ENCODE measurements around the gene NHLRC1.

DNA sequence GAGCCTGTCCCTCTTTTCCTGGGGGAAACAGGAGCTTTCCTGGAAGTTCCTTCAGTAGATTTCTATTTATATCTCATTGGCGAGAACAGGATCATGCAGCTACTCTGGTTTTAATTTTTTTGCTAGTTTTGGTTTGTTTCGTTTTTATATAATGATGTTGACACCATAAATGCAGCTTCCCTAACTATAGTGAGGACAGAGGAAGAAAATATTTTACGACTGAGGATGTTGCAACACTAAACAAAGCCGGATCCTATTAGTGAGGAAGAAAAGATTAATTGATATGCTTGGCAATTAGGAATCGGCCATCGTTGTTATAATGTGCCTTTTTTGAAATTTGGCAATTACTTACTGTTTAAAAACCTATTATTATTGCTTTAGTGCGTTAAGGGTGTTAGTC lies 49.4 kb upstream of the NHLRC1 start:
- TF ChIP-seq, protein P1, sequence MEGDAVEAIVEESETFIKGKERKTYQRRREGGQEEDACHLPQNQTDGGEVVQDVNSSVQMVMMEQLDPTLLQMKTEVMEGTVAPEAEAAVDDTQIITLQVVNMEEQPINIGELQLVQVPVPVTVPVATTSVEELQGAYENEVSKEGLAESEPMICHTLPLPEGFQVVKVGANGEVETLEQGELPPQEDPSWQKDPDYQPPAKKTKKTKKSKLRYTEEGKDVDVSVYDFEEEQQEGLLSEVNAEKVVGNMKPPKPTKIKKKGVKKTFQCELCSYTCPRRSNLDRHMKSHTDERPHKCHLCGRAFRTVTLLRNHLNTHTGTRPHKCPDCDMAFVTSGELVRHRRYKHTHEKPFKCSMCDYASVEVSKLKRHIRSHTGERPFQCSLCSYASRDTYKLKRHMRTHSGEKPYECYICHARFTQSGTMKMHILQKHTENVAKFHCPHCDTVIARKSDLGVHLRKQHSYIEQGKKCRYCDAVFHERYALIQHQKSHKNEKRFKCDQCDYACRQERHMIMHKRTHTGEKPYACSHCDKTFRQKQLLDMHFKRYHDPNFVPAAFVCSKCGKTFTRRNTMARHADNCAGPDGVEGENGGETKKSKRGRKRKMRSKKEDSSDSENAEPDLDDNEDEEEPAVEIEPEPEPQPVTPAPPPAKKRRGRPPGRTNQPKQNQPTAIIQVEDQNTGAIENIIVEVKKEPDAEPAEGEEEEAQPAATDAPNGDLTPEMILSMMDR (IDR thresholded peaks at IDR 0.05 in 8 of 11, conservative IDR thresholded peaks at IDR 0.05 in 3 of 11), result no peak
- TF ChIP-seq POLR2A (IDR thresholded peaks at IDR 0.05) (no peak), POLR2AphosphoS5 (IDR thresholded peaks at IDR 0.05) (no peak)

Data from spleen (tissue), 7 donors.